GM19023 (cell line): ENCODE data around the gene ALDH3B1.
"Not testable (repeated sequence)": the region's sequence is repeated elsewhere in the genome, so short reads cannot be mapped to it uniquely, and the experiment has no call there.

Experiments
- ATAC-seq: cut with Tn5 transposase; IDR thresholded peaks from one replicate; pipeline ENCODE4 v1.9.1; 2021; ENCODE audit warnings: mild to moderate bottlenecking, moderate library complexity; ENCODE audit not compliant: unreplicated experiment

The ALDH3B1 gene, protein sequence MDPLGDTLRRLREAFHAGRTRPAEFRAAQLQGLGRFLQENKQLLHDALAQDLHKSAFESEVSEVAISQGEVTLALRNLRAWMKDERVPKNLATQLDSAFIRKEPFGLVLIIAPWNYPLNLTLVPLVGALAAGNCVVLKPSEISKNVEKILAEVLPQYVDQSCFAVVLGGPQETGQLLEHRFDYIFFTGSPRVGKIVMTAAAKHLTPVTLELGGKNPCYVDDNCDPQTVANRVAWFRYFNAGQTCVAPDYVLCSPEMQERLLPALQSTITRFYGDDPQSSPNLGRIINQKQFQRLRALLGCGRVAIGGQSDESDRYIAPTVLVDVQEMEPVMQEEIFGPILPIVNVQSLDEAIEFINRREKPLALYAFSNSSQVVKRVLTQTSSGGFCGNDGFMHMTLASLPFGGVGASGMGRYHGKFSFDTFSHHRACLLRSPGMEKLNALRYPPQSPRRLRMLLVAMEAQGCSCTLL

DNA sequence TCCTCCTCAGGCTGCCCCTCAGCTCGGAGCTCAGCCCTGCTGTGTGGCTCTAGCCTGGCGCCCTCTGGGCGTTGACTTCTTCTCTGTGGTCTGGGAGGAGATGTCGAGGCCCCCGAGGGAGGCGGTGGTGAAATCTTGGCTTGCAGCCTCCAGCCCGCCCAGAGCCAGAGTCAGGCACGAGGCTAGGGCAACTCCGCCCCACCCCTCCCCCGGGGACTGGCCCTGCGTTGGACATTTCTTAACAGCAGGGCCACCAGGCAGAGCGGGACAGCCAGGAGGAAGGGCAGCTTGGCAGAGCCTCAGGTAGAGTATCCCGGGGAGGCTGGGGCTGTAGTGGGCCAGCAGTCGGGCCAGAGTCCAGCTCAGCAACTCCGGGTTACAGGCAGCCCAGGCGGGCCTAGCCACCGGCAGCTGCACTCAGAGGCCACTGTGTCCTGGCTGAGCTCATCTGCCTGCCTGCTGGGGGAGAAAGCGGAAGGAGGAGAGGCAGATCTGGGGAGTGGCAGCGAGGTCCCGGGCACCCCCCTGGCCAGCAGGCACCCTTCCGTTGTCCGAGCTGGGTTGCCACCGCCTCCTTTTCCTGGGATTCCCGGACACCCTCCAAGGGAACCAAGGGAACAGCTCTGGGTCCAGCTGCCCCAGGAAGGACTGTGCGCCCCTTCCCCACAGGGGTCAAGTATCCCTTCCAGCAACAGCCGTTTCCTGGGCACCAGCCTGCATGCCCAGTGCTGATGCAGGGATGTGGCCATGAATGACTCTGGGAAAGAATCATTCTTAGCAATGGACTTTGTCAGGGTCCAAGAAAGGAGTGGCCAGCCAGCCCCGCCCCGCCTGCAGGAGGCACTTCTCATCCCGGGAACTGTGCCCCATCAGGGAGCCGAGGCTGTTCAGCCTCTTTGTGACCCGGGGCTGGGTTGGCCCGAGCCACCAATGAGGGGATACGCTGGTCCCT is at the start of gene ALDH3B1:
Gene ALDH3B1, plus strand, starts transcription at position 238 of the 952 bp plus-strand sequence. CDS start 4,971 bp downstream, outside the sequence.
- no peak for ATAC-seq

DNA sequence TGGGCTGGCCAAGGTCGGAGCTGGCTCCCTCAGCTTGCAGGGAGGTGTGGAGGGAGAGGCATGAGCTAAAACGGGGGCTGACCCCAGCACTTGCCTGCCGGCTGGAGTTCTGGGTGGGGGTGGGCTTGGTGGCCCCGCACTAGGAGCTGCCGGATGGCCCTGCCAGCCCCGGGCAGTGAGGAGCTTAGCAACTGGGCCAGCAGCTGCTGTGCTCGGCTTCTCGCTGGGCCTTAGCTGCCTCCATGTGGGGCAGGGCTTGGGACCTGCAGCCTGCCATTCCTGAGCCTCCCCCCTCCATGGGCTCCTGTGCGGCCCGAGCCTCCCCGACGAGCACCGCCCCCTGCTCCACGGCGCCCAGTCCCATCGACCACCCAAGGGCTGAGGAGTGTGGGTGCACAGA is 46.9 kb upstream of the ALDH3B1 start:
- ATAC-seq: not testable (repeated sequence)

DNA sequence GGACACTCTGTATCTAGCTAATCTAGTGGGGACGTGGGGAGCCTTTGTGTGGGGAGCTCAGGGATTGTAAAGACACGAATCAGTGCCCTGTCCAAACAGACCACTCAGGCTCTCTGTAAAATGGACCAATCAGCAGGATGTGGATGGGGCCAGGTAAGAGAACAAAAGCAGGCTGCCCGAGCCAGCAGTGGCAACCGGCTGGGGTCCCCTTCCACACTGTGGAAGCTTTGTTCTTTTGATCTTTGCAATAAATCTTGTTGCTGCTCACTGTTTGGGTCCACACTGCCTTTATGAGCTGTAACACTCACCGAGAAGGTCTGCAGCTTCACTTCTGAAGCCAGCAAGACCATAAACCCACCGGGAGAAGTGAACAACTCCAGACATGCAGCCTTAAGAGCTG is 46.2 kb upstream of the ALDH3B1 start:
- not testable (repeated sequence) for ATAC-seq

DNA sequence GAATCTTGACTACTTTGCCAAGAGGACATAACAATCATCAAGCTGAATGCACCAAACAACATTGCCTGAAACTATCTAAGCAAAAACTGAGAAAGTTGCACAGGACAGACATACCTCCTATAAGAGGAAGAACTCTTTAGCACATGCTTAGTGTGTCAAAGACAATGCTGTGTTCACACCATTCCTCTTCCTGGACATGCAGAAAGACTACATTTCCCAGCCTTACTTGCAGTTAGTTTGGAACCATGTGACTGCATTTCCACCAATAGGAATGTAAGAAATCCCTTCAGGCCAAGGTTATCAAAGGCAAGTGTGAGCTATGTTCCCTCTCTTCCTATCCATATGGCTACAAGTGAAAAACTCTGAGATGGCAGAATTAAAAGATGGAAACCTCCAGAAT is 45.4 kb upstream of the ALDH3B1 start:
- ATAC-seq: not testable (repeated sequence)

DNA sequence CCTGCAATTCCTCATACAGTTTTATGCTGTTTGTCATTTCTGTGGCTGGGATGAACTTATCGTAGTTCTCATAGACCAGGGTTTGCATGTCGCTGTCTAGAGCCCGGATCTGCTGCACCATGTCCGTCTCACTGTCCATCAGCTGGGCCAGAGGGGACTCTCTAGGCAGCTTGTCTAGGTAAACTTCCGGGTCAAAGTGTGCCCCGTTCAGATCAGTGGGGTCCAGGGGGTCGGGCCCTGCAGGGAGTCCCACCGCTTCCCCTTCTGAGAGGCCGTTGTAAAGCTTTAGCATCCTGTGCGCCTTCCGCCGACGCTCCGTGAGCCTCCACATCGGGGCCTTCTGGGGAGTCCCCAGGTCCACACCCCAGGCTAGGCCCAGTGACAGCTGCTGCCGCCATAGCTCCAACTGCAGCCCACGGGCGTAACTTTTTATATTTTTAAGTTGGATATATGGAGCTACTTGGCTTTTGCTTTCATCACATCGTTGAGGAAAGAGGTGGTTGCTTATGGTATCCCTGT is 44.2 kb upstream of the ALDH3B1 start:
- ATAC-seq: not testable (repeated sequence)

DNA sequence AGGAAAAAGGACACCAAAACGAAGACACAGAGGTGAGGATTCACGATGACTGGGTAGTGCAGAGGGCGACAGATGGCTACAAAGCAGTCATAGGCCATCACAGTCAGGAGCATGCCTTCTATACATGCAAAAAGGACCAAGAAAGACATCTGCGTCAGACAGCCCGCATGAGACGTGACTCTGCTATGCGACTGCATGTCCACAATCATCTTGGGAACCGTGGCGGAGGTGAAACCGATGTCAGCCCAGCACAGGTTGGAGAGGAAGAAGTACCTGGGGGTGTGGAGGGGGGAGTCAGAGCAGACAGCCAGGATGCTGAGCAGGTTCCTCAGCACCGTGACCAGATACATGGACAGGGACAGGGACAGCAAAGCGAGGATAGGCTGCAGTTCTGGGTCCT is 35.4 kb upstream of the ALDH3B1 start:
- not testable (repeated sequence) for ATAC-seq

DNA sequence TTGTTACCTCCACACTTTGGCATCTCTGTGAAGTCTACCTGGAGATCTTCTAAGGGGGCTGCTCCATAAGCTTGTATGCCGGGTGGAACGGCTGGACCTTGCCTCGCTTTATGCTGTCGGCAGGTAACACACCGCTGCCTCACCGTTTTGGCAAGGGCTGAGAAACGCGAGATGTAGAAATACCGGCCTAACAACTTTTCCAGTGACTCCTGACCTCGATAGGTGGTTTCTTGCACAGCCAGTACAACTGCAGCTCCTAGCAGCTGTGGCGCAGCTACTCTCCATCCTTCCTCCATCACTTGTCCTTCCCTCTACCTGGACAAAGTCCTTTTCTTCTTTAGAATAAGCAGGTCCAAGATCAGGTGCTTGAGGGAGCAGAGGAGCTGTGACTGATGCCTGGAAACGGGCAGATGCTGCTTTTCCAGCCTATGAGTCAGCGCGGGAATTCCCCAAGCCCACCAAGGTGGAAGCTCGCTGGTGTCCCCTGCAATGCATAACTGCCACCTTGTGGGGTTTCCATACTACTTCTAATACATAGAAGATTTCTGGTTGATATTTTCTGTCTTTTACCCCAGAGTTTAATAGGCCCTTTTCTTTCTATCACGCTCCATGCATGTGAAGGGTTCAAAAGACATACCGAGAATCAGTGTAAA is 31.2 kb upstream of the ALDH3B1 start:
- ATAC-seq: not testable (repeated sequence)

DNA sequence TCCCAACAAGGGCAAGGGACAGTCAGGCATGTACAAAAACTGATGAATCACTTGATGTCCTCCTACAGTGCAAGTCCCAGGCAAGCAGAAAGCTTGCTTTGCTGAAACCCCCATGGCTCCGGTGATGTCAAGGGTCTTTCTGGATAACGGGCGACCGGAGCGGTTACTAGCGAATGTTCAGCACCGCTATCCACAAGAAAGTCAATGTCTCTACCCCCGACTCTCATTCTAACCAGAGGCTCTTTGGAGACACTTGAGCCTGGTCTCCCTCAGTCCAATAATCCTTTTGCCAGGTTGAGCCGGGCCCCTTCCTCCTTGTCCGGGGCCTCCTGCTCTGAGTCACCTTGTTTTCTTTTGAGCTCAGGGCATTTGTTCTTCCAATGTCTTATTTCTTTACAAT is 28.9 kb upstream of the ALDH3B1 start:
- not testable (repeated sequence) for ATAC-seq

DNA sequence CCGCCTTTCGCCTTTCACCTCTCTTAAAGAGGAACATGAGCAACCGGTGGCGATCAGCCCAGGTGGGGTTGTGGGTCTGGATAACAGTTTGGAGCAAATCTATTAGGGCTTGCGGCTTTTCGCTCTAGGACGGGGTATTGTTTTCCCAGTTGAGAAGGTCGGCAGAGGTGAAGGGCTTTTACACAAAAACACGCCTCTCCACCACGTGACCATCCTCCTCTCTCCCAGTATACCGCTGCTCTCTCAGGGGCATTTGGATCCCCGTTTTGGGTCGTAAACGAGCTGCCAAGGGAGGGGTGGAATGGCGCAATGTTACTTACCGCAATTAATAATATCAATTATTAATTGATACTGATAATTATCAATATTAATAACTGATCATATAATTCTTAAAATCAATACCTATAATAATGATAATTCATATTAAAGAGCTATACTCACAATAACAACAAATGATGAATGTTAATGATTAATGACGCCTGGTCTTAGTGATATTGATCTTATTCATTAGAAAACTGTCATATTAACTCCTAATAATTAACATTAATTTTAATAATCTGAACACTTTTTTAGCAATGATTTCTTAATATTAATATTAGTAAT is 27.8 kb upstream of the ALDH3B1 start:
- not testable (repeated sequence) for ATAC-seq

DNA sequence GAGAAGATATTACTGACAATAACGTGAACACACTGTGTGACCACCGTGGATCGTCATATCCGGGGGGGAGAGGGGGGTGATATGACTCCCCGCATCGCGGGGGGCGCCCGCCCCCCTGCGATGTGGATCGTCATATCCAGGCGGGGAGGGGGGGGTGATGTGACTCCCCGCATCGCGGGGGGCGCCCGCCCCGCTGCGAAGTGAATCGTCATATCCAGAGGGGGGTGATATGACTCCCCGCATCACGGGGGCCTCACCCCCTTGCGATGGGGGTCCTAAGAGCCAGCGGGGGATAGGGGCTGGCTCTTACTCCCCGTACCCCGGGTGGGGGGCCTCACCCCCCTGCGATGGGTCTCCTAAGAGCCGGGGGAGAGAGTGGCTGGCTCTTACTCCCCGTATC is 26.2 kb upstream of the ALDH3B1 start:
- no peak for ATAC-seq

DNA sequence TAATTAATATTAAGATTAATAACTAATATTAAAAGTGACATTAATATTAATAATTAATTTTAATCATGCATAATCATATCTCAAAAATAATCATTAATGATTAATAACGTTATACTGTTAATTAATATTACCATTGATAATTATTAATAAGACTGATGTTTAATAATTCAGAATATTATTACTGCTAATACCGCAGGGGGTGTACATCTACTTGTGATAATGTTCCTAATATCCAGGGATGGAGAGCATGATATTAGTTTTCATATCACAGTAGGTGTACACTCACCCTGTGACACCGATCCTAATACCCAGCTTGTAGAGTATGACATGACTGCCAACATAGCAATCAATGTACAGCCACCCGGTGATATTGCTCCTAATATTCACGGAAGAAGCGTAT is 24.8 kb upstream of the ALDH3B1 start:
- ATAC-seq: not testable (repeated sequence)

DNA sequence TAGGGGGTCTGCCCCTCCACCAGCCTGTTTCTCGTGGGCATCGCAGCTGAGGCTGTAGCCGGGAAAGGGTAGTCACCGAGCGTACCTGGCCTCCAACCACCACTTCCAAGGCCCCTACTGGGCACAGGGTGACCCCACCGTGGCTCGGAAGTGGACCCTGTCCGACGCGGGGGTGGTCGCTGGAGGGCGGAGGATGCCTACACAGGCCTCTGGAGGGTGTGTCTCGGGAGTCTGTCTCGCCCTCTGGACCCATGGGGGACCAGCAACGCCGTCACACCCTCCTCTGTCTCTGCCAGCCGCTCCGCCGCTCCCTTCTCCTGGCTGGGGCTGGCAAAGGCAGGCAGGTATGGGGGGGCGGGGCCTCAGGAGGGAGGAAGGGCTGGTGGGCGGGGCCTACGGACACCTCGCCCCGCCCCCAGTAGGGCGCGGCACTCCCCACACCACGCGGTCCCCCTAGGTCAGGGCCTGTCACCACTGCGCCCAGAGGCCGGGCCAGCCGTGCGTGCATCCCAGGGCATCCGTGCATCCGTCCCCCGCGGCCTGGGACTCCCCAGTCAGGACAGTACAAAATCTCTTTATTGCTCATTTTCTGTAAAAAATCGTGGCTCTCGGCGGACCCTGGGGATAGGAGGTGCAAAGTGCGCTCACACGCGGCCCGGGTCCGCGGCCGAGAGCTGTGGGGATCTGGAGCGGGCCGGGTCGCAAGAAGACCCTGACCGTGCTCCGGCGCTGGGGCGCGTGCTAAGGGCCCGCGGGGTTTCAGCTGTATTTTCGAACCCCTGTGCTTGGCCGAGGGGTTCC is 19.4 kb upstream of the ALDH3B1 start:
- not testable (repeated sequence) for ATAC-seq

DNA sequence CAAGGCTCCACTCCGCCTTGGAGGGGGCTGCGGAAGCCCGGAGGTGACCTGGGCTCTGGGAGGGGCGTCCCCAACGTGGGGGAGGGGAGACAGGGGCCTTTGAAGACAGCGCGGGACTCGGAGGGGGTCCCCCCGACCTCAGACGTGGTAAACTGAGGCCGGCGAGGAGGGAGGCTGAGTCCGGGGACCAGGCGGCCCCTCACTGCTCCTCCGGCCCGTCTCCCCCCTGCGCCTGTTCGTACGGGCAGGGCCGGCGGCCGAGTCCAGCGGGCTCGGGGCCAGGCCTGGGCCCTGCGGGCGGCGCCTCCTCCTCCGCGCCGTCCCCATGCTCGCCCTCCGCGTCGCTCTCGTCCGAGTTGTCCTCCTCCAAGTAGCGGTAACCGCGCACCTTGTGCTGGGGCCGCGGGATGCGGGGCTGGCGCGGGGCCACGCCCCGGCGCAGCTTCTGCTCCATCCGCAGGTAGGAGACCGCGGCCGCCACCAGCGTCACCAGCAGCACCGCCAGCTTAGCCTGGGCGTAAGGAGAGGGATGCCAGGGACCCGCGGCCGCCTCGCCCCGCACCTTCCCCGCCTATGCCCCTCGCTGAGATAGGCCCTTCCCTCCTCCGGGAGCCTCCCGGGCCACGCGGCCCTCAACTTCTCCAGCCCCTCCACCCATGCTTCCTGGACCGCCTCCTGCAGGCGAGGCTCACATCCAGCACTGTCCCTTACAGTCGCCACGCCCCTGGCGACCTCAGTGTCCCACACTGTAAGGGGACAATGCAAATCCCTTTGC is 18.6 kb upstream of the ALDH3B1 start:
- ATAC-seq: not testable (repeated sequence)

DNA sequence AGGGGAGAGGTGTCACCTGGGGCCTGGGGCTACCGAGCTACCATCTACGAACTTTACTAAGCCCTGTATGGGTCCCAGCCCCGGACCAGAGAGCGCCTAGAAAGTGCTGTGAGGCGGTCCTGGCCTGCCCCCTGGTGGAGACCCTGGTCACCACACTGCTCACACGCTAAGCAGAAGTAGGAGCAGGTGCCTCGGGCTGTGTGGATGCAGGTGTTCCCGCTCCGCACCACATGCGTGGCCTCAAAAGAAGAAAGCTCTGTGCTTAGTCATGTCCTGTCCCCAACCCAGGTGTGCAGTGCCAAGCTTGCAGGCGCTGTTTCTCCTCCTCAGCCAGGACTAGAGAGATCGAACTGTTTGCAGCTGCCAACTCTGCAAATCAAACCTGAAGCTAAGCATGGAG is 16.3 kb upstream of the ALDH3B1 start:
- ATAC-seq: not testable (repeated sequence)

DNA sequence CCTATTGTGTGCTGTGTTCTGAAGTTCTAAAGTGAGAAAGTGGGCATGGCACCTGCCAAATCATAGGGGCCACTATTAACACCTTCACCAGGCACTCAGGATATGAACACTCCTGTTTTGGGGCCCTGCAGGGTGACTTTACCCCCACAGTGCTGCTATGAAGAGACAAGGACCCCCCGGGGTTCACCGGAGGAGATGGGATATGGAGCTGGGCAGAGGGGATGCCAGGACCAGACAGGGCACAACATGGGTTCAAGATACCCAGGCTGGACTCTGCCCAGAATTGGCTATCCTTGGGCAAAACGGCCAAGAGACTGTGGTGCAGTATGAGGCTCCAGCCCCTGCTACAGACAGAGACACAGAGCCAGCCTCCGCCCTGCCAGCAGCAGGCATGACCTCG is 15.7 kb upstream of the ALDH3B1 start:
- ATAC-seq: not testable (repeated sequence)

DNA sequence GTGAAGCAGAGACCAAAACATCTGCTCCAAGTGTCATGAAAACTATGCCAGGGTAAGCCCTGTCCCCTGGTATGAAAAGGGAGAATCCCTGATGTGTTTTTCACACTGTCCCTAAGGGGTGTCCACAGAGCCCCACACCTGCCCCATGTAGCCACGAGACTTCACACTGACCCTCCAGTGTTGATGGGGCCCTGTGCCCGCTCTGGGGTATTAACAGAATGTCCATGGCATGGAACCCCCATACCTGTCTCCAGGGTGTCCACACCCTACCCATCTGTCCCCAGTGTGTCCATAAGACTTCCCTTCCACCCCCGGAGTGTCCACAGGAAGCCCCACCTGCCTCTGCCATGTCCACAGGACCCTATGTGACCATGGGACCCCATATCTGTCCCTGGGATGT is 15.0 kb upstream of the ALDH3B1 start:
- not testable (repeated sequence) for ATAC-seq

DNA sequence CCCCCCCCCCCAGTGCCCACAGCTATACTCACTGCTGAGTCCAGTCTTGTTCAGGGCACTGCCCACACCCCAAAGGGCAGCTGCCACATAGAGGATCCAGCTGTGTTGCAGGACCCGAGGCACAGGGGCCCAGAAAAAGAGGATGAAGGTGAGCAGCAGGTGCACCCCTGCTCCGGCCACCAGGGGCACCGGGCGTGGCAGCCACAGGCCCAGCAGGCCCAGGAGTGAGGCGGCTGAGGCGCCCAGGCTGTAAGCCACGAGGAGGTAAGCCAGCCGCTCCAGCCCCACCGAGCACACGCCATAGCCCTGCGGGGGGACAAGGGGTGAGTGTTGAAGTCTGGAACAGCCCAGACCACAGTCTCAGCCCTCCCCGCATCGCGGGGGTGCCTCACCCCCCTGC is 14.5 kb upstream of the ALDH3B1 start:
- ATAC-seq: not testable (repeated sequence)

DNA sequence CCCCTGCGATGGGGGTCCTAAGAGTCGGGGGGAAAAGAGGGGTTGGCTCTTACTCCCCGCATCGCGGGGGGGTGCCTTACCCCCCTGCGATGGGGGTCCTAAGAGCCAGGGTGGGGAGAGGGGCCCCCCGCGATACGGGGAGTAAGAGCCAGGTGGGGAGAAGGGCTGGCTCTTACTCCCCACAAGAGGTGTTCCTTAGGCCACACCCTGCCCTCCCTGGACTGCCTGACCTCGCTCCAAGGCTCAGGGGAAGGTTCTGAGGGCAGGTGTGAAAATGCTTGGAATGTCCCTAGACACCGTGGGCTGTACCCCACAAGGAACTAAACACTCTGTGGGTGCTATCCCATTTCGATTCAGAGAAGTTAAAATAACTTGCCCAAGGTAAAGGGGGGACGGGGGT is 14.1 kb upstream of the ALDH3B1 start:
- ATAC-seq: no peak
